GM21529 (cell line): Measurements from ENCODE around the gene XRCC3.

Experiments used
- ATAC-seq: cut with Tn5 transposase; IDR thresholded peaks from one replicate; pipeline ENCODE4 v1.9.1; 2021; ENCODE audit not compliant: unreplicated experiment

The XRCC3 gene

DNA sequence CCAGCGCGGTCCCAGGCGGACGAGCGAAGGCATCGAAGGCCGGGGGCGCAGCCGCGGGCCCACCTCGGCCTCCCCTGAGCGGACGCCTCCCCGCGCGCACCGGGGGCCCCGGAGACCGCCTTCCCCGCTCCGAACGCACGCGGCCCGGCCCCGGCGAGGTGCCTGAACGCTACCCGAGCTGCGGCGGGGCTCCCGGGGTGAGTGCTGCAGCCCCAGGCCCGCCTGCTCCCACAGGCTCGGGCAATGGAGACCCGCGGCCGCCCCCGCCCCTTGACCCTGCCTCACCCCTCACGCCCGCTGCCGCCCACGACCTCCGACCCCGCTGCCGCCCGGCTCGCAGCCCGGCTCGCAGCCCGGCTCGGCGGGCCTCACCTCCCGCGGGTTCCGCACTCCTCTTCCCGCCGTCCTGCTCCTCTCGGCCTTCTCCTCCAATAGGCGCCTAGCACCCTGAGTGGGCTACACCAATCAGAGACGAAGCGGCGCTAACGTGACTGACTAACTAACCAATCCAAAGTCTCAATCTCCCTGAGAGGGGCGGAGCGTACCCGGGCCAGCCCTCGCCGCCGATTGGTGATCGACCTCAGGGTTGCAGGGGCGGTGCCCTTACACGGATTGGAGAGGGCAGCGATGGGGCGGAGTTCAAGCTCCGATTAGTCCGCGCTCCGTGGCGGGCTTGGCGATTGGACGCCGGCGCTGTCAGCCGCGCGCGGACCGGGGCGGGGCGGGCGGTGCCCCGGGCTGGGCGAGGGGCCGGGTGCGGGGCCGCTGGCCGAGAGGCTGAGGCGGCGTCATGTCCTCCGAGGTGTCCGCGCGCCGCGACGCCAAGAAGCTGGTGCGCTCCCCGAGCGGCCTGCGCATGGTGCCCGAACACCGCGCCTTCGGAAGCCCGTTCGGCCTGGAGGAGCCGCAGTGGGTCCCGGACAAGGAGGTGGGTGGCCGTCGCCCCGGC, at the start of gene XRCC3, which contains the start of gene ZFYVE21:
XRCC3 (minus strand) TSS at position 400 of the 949 bp plus-strand sequence. CDS start 4,364 bp downstream, outside the sequence.
ZFYVE21 (plus strand) TSS at position 759 of the 949 bp plus-strand sequence; CDS start at position 791, 32 bp downstream.
- peak; percentile 94 for ATAC-seq

DNA sequence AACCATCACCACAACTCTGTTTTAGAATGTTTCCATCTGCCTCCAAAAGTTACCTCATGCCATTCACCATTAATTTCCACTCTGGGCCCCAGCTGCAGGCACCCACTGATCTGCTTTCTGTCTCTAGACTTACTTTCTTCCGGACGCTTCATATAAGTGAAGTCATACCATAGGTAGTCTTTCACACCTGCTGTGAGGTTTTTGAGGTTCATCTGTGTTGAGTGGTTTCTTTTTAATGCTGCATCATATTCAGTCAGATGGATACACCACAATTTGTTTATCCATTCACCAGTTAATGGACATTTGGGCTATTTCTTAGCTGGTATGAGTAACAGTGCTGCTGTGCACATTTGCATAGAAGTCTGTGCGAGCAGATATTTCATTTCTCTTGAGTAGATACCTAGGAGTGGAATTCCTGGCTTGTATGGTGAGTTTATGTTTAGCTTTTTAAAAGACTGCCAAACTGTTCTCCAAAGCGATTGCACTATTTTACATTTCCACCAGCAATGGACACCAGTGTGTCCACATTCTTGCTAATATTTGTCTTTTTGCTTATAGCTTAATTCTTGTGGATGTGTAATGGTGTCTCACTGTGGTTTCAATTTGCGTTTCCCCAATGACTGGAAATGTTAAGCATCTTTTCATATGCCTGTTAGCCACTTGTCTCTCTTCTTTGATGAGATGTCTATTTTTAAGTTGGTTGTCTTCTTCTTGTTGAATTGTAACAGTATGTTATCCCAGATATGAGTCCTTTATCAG, 48.7 kb upstream of the XRCC3 start:
- no peak for ATAC-seq

DNA sequence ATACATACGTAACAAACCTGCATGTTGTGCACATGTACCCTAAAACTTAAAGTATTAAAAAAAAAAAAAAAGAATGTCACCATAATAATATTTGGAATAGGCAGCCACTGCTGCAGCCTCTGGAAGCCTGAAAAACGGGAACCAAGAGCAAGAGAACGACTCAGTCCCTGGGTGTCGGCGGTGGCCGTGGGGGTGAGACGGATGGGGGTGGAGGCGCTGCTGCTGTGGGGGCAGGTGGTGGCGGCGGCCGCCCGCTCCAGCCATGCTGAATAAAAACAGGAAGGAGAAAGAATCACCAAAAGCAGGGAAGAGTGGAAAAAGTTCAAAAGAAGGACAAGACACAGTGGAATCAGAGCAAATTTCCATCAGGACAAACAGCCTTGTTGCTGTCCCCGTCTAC, 47.3 kb upstream of the XRCC3 start:
- ATAC-seq, result no peak

GRCh38 chr14:103762036-103762435, 46.8 kb upstream of the XRCC3 start:
- no peak for ATAC-seq

- no peak for ATAC-seq
Measured at GRCh38 chr14:103758059-103758776, 43.0 kb upstream of the XRCC3 start.

DNA sequence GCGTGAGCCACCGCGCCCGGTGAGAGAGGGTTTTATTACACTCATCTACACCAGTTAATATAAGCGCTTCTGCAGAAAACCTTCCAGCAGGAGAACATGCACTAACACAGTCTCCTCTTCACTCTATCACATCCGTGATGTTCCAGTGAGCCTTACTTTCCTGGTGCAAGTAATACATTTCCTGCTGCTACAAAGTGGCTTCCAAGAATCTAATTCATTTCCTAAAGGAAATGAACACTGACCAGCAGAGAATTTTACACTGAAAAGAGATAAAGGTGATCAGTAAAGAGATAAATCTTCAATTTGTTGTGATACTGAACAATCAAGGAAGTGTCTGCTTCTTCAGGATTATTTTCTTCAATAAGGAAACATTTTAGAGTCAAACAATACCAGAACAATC, 39.8 kb upstream of the XRCC3 start:
- no peak for ATAC-seq

- no peak for ATAC-seq
Measured at GRCh38 chr14:103753774-103754173, 38.5 kb upstream of the XRCC3 start.

- ATAC-seq, result no peak
Measured at GRCh38 chr14:103749860-103750259, 34.6 kb upstream of the XRCC3 start.

DNA sequence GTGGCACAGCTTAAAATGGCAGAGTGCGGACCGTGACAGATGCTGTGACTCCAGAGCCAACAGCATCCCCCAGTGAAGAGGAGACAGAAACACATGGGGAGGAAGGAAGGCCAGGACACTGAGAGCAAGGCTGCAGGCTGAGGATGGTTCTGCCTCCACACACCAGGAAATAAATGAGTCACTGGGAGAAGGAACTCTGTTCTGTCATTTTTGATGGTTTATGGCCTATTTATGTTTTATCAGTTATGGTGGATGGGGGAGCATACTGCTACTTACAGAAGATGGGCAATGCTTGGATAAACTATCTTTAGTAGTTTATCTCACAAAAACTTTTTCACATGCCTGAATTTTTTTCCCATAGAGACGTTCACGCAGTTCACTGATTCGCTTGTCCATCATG, 34.2 kb upstream of the XRCC3 start:
- ATAC-seq, result no peak

- ATAC-seq, result no peak
Measured at GRCh38 chr14:103748534-103748857, 33.2 kb upstream of the XRCC3 start.

- no peak for ATAC-seq
Measured at GRCh38 chr14:103746701-103747100, 31.4 kb upstream of the XRCC3 start.

GRCh38 chr14:103745424-103745823, 30.2 kb upstream of the XRCC3 start:
- no peak for ATAC-seq

GRCh38 chr14:103744621-103745395, 29.6 kb upstream of the XRCC3 start:
- ATAC-seq, result no peak

- no peak for ATAC-seq
Measured at GRCh38 chr14:103743691-103744090, 28.4 kb upstream of the XRCC3 start.

DNA sequence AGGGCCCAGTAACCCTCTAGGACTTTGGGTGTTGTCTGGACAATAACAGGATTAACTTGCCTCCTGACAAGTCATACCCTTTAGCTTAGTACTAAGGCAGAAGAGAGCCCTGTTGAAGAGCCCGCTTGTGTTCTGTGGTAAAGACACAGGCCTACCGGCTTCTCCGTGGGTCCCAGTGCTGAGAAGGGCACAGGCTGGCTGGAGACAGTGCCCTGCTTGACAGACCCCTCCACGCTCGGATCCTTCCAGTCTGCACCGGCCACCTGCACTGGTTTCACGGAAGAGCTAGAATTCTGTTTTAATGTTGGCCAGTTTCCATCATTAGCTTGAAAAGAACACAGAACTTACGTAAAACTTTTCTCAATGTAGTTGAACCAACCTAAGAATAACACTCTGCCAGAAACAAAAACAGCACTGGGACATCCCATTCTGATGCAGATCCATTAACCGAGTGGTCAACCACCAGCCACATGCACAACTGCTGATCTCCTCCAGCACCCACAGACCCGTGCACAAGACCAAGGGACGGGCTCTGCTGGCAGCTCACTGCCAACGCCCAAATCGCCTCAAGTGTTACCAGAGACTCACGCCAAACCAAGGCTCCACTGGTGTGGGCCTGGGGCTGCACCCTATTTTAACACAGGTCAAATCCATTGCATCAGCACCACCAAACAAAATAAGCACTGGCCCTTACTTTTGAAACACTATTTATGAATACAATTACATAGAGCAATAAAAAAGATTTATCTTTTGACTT, 27.4 kb upstream of the XRCC3 start:
- no peak for ATAC-seq

GRCh38 chr14:103741876-103742275, 26.6 kb upstream of the XRCC3 start:
- no peak for ATAC-seq

DNA sequence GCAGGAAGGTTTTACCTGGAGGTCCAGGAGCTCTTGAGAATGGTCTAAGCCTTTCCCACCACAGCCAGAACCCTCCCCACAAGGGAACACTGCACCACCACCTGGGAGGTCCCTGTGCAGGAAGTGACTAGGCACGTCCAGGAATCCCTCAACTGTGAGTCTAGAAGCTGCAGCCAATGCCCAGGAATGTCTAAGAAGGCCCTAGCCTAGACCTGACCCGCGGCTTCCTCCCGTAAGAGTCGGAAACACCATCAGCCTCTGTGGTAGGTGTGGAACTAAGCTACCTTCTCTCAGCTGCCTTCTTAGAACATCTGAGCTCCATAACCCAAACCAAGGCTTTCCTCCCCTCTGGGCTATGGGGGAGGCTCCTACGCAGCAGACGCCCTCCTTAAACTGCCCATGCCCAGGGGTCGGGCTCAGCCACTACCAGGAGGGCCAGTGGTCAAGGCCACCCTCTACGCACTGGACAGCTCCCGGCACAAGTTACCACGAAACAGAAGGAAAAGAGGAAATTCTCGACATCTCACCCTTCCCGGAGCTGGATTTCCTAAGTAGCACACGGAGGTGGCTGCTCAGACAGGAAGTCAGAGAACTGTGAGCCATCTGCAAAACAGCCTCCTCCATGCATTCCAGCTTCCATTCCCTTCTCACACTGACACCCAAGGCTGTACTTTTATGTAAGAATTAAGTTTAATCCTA, 25.9 kb upstream of the XRCC3 start:
- ATAC-seq, result no peak

- ATAC-seq, result no peak
Measured at GRCh38 chr14:103739793-103740501, 24.7 kb upstream of the XRCC3 start.

- no peak for ATAC-seq
Measured at GRCh38 chr14:103739466-103739792, 24.2 kb upstream of the XRCC3 start.
